Neuronal stem cell (in vitro differentiated cells): ENCODE results near the gene DEFB124.
"Not testable (repeated sequence)": the region's sequence is repeated elsewhere in the genome, so short reads cannot be mapped to it uniquely, and the experiment has no call there.

Experiments used
- DNase-seq: peaks from one replicate; pipeline ENCODE4 v3.0.0-alpha.2; 2013; ENCODE audit warnings: low spot score
- H2AFZ ChIP-seq: one replicate; pipeline ENCODE4 v1.6.1; 2013; ENCODE audit warnings: mild to moderate bottlenecking, low read length, inconsistent platforms
- H2AK5ac ChIP-seq: 2 replicates; pipeline ENCODE4 v1.6.1; 2013; ENCODE audit warnings: low read depth, mild to moderate bottlenecking, inconsistent platforms, low read length, moderate library complexity, mixed read lengths
- H2BK120ac ChIP-seq: 2 replicates; pipeline ENCODE4 v1.6.1; 2013; ENCODE audit warnings: low read depth, mild to moderate bottlenecking, inconsistent platforms, low read length, moderate library complexity, mixed read lengths
- H2BK12ac ChIP-seq: one replicate; pipeline ENCODE4 v1.6.1; 2013; ENCODE audit warnings: low read length, inconsistent platforms
- H2BK15ac ChIP-seq: 2 replicates; pipeline ENCODE4 v1.6.1; 2013; ENCODE audit warnings: mild to moderate bottlenecking, low read length, inconsistent platforms, mixed read lengths
- H2BK5ac ChIP-seq: one replicate; pipeline ENCODE4 v1.6.1; 2013; ENCODE audit warnings: inconsistent platforms, mild to moderate bottlenecking, low read length, moderate library complexity
- H3K14ac ChIP-seq: one replicate; pipeline ENCODE4 v1.6.1; 2013; ENCODE audit warnings: low read length, inconsistent platforms
- H3K18ac ChIP-seq: 2 replicates; pipeline ENCODE4 v1.6.1; 2013; ENCODE audit warnings: low read length, inconsistent platforms
- H3K23ac ChIP-seq: 2 replicates; pipeline ENCODE4 v1.6.1; 2013; ENCODE audit warnings: low read depth, mild to moderate bottlenecking, mixed read lengths, low read length, inconsistent platforms; ENCODE audit not compliant: poor library complexity
- H3K27ac ChIP-seq: replicated peaks from 3 replicates; pipeline ENCODE4 v1.5.1; 2013; ENCODE audit warnings: low read length, inconsistent platforms
- H3K27me3 ChIP-seq, 3 experiments: 2 replicates each; pipeline ENCODE4 v1.6.1; 2013; ENCODE audit warnings: low read length in 3 of 3, mild to moderate bottlenecking in 2 of 3, inconsistent platforms in 1 of 3, low read depth in 1 of 3, mixed read lengths in 1 of 3, moderate library complexity in 1 of 3; ENCODE audit not compliant: control insufficient read depth in 3 of 3, insufficient read depth in 3 of 3
- H3K36me3 ChIP-seq, 2 donors: replicated peaks in 1 of 2; 2 replicates each; pipeline ENCODE4 v1.6.1; 2013; ENCODE audit warnings: low read length in 2 of 2; ENCODE audit not compliant: control insufficient read depth in 2 of 2, insufficient read depth in 2 of 2
- H3K4ac ChIP-seq: 2 replicates; pipeline ENCODE4 v1.6.1; 2013; ENCODE audit warnings: inconsistent platforms, mild to moderate bottlenecking, low read length, moderate library complexity
- H3K4me1 ChIP-seq, 2 donors: 1 replicate in 1 of 2; 2 replicates in 1 of 2; pipeline ENCODE4 v1.6.1; 2013; ENCODE audit warnings: low read length in 2 of 2, low read depth in 1 of 2; ENCODE audit not compliant: control insufficient read depth in 2 of 2, insufficient read depth in 1 of 2
- H3K4me2 ChIP-seq: one replicate; pipeline ENCODE4 v1.6.1; 2013; ENCODE audit warnings: mild to moderate bottlenecking, low read length, inconsistent platforms; ENCODE audit not compliant: insufficient read depth, poor library complexity, severe bottlenecking
- H3K4me3 ChIP-seq, 2 donors: 2 replicates each; pipeline ENCODE4 v1.5.1; 2013; ENCODE audit warnings: low read length in 2 of 2, mild to moderate bottlenecking in 2 of 2, inconsistent platforms in 1 of 2, moderate library complexity in 1 of 2
- H3K79me1 ChIP-seq: one replicate; pipeline ENCODE4 v1.6.1; 2013; ENCODE audit warnings: low read depth, mild to moderate bottlenecking, inconsistent platforms, low read length, moderate library complexity
- H3K9ac ChIP-seq: one replicate; pipeline ENCODE4 v1.6.1; 2013; ENCODE audit warnings: mild to moderate bottlenecking, low read depth, low read length, inconsistent platforms; ENCODE audit not compliant: poor library complexity
- H3K9me3 ChIP-seq, 2 donors: replicated peaks in 1 of 2; 2 replicates each; pipeline versions ENCODE3 to v1.6.1; 2013; ENCODE audit warnings: low read length in 2 of 2, mild to moderate bottlenecking in 2 of 2, inconsistent platforms in 1 of 2, low read depth in 1 of 2, mixed read lengths in 1 of 2, moderate library complexity in 1 of 2; ENCODE audit not compliant: control insufficient read depth in 2 of 2, insufficient read depth in 1 of 2
- H4K8ac ChIP-seq: one replicate; pipeline ENCODE4 v1.6.1; 2013; ENCODE audit warnings: low read depth, mild to moderate bottlenecking, inconsistent platforms, low read length, moderate library complexity
- H4K91ac ChIP-seq: one replicate; pipeline ENCODE4 v1.6.1; 2013; ENCODE audit warnings: low read length, low read depth, mild to moderate bottlenecking, inconsistent platforms; ENCODE audit not compliant: poor library complexity
- WGBS, 2 donors: extraction: QIAGEN DNeasy Blood & Tissue Kit; methylation state at CpG; one replicate each; pipeline ENCODE4 v1.1.7; 2013; ENCODE audit warnings: missing lambda C conversion rate in 2 of 2, mixed read lengths in 1 of 2; ENCODE audit not compliant: insufficient read length in 2 of 2, insufficient replicate concordance in 1 of 2; ENCODE audit errors: extremely low coverage in 2 of 2; 5-methylcytosine and 5-hydroxymethylcytosine counted together

Gene DEFB124

DNA sequence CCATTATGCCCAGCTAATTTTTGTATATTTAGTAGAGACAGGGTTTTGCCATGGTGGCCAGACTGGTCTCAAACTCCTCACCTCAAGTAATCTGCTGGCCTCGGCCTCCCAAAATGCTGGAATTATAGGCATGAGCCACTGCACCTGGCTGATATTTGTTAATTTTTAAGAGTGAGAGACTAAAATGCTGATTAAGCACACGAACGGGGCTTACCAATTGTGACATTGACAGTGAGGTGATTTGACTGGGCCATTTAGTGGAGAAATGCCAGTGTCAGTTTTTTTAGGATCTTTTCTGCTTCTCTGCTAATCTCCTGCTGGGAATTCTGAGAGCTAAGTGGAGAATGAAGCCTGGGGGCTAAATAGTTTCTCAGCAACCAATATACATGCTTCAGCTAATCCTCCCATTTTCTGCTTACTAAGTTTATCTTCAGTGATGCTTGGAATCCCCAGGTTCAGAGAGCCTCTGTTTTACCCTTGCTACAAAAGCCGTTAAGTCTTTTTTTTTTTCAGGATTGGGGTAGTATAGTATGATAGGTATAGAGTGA is 44.3 kb downstream of the DEFB124 start:
- no peak overlapping the region for H3K18ac ChIP-seq
- no peak overlapping the region for H3K4me3 ChIP-seq
- no peak overlapping the region for H3K4ac ChIP-seq
- no peak overlapping the region for H2BK12ac ChIP-seq
- H3K23ac ChIP-seq = no peak overlapping the region
- H3K27ac ChIP-seq = no peak overlapping the region
- no peaks in the 10 kb centered on the region for H3K79me1 ChIP-seq
- H2BK5ac ChIP-seq = no peak overlapping the region
- H2BK120ac ChIP-seq = no peak overlapping the region
- H4K91ac ChIP-seq = no peak overlapping the region
- no peak overlapping the region for H2AFZ ChIP-seq
- no peak overlapping the region for H3K9ac ChIP-seq
- H3K4me1 ChIP-seq = no peaks in the 10 kb centered on the region
- H3K14ac ChIP-seq = no peak overlapping the region
- H3K27me3 ChIP-seq = no peaks in the 10 kb centered on the region
- H3K36me3 ChIP-seq = no peaks in the 10 kb centered on the region
- no peak for DNase-seq
- H2AK5ac ChIP-seq = no peak overlapping the region
- H4K8ac ChIP-seq = no peak overlapping the region
- H3K4me2 ChIP-seq = no peak overlapping the region
- peaks cover 0 to 4% of the 10 kb centered on the region in 2 donors for H3K9me3 ChIP-seq
- WGBS, 2 donors = no CpG with 5 or more reads among the region's 4 CpGs
- no peak overlapping the region for H2BK15ac ChIP-seq

DNA sequence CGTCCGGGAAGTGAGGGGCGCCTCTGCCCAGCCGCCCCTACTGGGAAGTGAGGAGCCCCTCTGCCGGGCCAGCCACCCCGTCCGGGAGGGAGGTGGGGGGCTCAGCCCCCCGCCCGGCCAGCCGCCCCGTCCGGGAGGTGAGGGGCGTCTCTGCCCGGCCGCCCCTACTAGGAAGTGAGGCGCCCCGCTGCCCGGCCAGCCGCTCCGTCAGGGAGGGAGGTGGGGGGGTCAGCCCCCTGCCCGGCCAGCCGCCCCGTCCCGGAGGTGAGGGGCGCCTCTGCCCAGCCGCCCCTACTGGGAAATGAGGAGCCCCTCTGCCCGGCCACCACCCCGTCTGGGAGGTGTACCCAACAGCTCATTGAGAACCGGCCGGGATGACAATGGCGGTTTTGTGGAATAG is 47.4 kb downstream of the DEFB124 start:
- not testable (repeated sequence) for DNase-seq, H2BK5ac ChIP-seq, H3K4me2 ChIP-seq, H3K27ac ChIP-seq, H3K18ac ChIP-seq, H2BK12ac ChIP-seq, H3K23ac ChIP-seq, H3K9ac ChIP-seq, H3K14ac ChIP-seq, H2AFZ ChIP-seq, H3K4me3 ChIP-seq, H3K36me3 ChIP-seq, H4K8ac ChIP-seq, H4K91ac ChIP-seq, H2AK5ac ChIP-seq, H3K79me1 ChIP-seq, H2BK15ac ChIP-seq, H3K4ac ChIP-seq, H3K27me3 ChIP-seq, H2BK120ac ChIP-seq, H3K4me1 ChIP-seq
- H3K9me3 ChIP-seq = peaks cover 0 to 13% of the 10 kb centered on the region in 2 donors
- no CpG with 5 or more reads among the region's 31 CpGs for whole genome bisulfite sequencing, 2 donors

DNA sequence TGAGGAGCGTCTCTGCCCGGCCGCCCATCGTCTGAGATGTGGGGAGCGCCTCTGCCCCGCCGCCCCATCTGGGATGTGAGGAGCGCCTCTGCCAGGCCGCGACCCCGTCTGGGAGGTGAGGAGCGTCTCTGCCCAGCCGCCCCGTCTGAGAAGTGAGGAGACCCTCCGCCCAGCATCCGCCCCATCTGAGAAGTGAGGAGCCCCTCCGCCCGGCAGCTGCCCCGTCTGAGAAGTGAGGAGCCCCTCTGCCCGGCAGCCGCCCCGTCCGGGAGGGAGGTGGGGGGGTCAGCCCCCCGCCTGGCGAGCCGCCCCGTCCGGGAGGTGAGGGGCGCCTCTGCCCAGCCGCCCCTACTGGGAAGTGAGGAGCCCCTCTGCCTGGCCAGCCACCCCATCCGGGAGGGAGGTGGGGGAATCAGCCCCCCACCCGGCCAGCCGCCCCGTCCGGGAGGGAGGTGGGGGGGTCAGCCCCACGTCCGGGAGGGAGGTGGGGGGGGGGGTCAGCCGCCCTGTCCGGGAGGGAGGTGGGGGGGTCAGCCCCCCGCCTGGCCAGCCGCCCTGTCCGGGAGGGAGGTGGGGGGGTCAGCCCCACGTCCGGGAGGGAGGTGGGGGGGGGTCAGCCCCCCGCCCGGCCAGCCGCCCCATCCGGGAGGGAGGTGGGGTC is 47.9 kb downstream of the DEFB124 start:
- not testable (repeated sequence) for H3K27ac ChIP-seq, H3K4me1 ChIP-seq, H3K4me2 ChIP-seq, H4K91ac ChIP-seq, H3K4me3 ChIP-seq, H3K27me3 ChIP-seq, H2AK5ac ChIP-seq, H2BK15ac ChIP-seq, H3K79me1 ChIP-seq, H3K14ac ChIP-seq, H3K9ac ChIP-seq, H3K18ac ChIP-seq, H2BK12ac ChIP-seq, H3K23ac ChIP-seq, H2AFZ ChIP-seq, DNase-seq, H4K8ac ChIP-seq, H3K4ac ChIP-seq, H3K36me3 ChIP-seq, H2BK120ac ChIP-seq, H2BK5ac ChIP-seq
- H3K9me3 ChIP-seq = peaks cover 0 to 13% of the 10 kb centered on the region in 2 donors
- no CpG with 5 or more reads among the region's 48 CpGs for WGBS, 2 donors

DNA sequence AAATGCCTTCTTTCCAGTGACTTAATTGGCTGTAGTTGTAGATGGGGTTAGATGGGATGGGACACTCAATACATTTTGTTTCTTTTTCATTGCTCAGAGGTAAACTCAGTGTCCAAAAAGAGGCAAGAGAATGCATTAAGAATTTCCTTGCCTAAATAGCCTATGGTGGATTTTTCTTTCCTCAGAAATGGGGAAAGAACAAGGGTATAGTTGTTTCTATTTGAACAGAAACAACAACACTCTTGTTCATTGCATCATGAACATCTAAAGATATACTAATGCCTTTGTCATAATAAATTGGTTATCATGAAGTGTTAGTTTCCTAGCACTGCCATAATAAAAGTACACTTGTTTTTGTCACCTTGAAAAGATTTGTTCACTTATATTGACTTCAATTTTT is 49.1 kb downstream of the DEFB124 start:
- Histone ChIP-seq H3K27me3 (peaks cover 0 to 8% (median 0%) of the 10 kb centered on the region in 3 experiments), H3K36me3 (no peaks in the 10 kb centered on the region), H3K18ac (no peak overlapping the region)

More for the DNA sequence above, 49.1 kb downstream of the DEFB124 start:
- Histone ChIP-seq H2AFZ (no peak overlapping the region), H4K8ac (no peak overlapping the region), H3K4ac (no peak overlapping the region), H2BK15ac (no peak overlapping the region), H2BK12ac (no peak overlapping the region), H3K4me2 (no peak overlapping the region), H3K9me3 (peaks cover 0 to 13% of the 10 kb centered on the region in 2 donors), H4K91ac (no peak overlapping the region), H3K23ac (no peak overlapping the region), H2AK5ac (no peak overlapping the region), H3K27ac (no peak overlapping the region), H2BK120ac (no peak overlapping the region), H3K79me1 (no peaks in the 10 kb centered on the region), H3K4me1 (no peaks in the 10 kb centered on the region), H3K14ac (no peak overlapping the region), H2BK5ac (no peak overlapping the region), H3K4me3 (no peak overlapping the region), H3K9ac (no peak overlapping the region)
- DNase-seq = no peak
